GM21367 (cell line): ENCODE measurements around the gene GFRA1.

ENCODE experiments used
- ATAC-seq: cut with Tn5 transposase; IDR thresholded peaks from one replicate; pipeline ENCODE4 v1.9.1; 2021; ENCODE audit not compliant: unreplicated experiment

GFRA1 gene

GRCh38 chr10:116164291-116164690, 108.7 kb downstream of the GFRA1 start:
- ATAC-seq = no peak

DNA sequence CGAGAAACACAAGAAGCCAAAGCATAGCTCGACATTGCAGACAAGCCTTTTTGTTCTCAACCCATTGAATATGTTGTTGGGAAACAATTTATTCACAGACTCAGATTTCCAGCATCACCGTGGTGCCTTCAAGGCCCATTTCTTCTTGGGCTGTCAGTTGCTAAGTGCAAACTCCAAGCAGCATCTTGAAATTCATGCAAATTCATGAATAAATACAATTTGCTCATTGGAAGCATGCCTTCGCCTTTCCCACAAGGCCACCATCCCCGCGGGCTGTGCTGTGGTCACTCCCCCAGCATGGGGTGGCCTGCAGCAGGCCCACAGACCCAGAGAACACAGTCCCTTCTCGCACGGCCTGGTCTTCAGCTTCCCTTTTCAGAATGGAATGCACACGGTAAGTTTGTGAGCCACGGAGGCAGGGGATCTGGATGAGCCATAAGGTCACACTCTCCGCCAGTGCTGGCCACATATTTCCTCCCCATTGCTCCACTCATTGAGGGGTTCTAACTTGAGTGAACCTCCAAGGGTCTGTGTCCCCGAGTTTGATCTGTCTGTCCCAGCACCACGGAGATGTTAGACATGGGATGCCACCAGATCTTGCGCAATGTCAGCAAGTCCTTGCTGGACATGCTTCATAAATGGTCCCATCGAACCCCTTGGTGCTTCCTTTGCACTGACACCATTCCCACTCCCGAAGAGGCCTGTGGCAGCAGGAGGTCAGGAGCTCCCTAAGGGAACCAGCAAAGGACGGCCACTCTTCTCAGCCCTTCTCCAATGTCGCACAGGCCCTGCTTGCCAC, 109.5 kb downstream of the GFRA1 start:
- ATAC-seq = no peak

DNA sequence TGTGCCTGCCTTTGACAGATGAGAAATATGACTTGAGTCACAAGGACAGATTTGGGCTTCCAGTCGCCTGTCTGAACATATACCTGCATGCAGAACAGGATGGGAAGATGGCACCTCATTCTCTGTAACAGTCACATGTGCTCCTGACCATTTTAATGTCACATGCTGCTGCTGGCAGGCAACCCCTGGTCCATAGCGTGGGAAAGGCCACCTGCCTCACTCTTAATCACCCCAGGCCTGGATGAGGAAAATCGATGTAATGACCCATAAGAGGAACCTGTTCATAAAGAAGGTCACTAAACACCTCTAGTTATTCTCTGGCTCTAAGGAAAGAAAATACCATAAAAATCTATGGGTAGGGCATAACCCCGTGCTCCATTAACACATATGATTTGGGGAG, 110.2 kb downstream of the GFRA1 start:
- no peak for ATAC-seq

GRCh38 chr10:116160271-116160670, 112.7 kb downstream of the GFRA1 start:
- no peak for ATAC-seq

GRCh38 chr10:116159197-116159596, 113.8 kb downstream of the GFRA1 start:
- no peak for ATAC-seq

DNA sequence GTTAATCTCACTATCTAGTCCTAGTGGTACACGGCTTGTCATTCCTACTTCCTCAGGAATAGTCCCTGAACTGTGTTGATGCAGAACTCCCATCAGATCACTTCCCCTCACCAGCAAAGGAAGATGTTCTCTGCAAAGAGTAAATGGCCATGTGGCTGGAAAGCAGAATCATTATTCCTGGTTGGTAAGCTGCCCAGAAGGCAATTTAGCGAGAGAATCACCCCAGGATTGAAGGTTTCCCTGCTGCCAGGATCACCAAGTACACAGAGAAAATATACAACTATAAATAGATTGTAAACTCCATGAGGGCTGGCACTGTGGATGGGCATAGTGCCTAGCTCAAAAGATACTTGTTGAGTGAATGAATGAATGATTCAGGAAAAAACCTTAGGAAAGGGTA, 115.0 kb downstream of the GFRA1 start:
- ATAC-seq = no peak

- no peak for ATAC-seq
Measured at GRCh38 chr10:116157485-116157884, 115.5 kb downstream of the GFRA1 start.

DNA sequence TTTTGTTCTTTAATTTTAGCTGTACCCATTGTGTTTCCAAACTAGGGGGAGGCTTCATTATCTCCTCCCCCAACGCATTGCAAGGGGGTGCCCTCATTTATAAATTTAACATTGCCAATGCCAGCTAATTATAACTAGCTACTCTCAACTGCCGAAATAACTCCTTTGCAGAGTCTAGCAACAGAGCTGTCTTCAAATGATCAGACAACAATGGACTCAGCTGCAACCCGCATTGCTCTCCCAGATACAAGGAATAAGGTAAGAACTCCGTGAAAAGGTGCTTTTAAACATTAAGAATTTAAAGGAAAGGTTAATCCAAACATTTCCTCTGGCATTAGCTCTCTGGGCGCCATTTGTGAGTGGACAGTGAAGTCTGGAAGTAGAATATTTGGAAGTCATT, 116.2 kb downstream of the GFRA1 start:
- ATAC-seq = no peak

GRCh38 chr10:116155191-116155590, 117.8 kb downstream of the GFRA1 start:
- ATAC-seq = no peak

- no peak for ATAC-seq
Measured at GRCh38 chr10:116154651-116155050, 118.4 kb downstream of the GFRA1 start.

- ATAC-seq = no peak
Measured at GRCh38 chr10:116151076-116151475, 121.9 kb downstream of the GFRA1 start.

DNA sequence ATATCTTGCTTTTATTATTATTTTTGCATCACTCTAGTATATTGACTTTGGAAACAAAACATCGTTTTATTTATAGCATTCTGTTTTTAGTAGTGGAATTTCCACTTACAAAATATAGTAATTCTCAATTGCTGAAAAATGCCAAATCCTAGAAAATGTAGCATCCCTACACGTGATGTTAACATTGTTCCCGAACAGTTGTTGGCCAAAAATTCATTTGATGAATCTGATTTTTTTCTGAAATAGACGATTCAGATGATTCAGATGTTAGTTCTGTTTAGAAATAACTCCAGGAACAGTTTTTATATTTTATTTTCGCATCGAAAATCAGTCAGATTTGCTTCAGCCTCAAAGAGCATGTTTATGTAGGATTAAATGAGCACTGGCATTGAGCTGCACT, 122.4 kb downstream of the GFRA1 start:
- no peak for ATAC-seq

DNA sequence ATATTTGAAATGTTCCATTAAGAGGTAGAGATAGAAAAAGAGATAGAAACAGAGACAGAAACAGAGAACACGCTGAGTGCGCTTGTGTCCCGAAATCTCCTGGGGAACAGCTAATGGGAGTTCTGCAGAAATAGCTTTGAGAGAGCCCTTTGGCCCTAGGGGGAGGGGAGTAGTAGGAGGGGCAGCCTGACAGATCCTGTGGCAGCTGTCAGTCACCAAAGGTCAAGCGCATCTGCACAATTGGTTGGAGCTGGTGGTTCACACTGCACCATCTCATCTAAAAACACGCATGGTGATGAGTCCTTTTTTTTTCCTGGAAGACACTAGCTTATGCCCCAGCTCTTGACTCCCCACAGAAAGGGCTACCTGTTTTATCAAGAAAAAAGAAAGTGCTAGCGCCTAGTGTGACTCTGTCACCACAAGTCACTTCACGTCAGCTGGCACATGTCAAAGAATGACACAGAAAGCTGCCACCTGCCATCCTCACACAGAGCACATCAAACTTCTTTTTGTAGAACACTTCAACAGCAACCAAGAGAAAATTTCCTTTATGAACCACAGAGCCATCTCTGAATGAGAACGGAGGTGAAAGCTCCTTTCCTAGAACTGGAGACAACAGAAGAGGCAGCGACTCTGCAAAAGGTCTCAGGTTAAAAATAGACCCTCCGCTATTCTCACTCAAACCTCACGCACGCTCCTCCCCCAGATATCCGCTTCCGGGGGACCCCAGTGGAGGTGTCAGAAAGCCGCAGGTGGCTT, 125.7 kb downstream of the GFRA1 start:
- ATAC-seq = no peak

GRCh38 chr10:116146372-116147140, 126.5 kb downstream of the GFRA1 start:
- ATAC-seq = no peak

- no peak for ATAC-seq
Measured at GRCh38 chr10:116143673-116144222, 129.3 kb downstream of the GFRA1 start.

DNA sequence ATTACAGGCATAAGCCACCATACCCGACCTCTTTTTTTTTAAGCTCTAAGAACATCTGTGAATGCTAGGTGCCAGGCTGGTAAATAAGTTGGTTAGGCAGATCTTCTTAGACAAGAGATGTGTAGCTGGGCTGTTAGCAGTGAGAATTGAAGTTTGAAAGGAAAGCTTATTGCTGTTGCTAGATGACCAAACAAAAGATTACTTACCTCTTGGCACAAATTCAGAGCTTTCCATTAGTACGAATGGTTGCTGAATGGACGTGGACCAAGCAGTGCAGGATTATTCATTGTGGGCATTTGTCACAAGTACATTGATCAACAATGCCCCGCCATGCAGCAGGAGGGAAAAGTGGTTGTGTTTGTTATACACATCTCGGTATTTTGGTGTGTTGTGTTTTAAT, 131.2 kb downstream of the GFRA1 start:
- no peak for ATAC-seq

DNA sequence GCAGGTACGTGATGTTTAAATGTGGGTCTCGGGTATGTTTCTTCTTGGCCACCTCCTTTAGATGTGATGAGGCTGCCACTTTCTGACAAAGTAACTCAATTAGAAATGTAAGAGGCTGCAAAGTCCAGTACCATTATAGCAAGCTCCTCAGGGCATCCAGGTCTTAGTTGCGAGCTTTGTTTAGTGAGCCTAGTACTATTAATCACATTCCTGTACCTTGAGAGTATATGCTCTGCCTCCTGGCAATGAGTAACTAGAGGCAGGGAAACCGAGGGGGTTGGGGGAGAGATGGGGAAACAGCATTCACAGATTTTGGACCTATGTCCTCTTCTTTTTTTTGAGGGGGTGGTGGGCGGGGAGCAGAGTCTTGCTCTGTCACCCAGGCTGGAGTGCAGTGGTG, 131.8 kb downstream of the GFRA1 start:
- no peak for ATAC-seq

GRCh38 chr10:116139886-116140285, 133.1 kb downstream of the GFRA1 start:
- no peak for ATAC-seq

DNA sequence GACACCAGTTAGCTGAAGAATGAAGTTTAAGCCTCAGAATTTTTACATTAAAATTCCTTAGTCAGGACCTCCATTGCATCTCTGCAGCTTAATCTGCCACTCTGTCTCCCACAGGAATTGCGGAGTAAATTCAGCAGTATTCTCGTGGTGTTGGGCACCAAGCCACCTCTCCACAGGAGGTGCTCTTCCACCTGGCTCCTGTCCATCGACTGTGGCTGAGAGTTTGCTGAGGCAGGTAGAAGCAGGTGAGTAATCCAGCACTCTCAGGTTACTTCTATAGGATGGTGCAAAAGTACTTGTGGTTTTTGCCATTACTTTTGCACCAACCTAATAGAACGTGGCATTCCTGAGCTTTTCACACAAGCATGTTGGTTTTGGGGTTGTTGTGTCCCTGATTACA, 134.1 kb downstream of the GFRA1 start:
- no peak for ATAC-seq

DNA sequence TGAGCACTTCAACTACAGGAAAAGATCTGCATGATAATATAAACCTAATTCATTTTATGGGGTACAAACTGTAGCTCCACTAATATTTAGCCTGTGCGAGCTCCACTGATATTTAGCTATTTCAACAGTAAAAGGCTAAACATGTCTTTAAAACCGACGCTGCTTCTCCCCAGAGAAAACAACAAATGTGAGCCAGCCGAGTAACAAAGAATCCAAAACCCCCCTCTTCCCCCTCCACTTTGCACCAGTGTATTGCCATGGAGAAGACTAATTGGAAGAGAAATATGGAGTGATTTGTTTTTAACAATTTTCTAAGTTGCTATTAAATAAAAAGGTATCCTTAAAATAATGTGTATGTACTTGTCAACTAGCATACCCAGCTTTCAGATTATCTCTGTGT, 136.7 kb downstream of the GFRA1 start:
- ATAC-seq = no peak

- no peak for ATAC-seq
Measured at GRCh38 chr10:116134322-116134721, 138.7 kb downstream of the GFRA1 start.
